Inflammatory macrophage treated with lipopolysaccharide for 1 hour (primary cell): ENCODE results near the gene SPAG16.
"Not testable (repeated sequence)": the region's sequence is repeated elsewhere in the genome, so short reads cannot be mapped to it uniquely, and the experiment has no call there.

ENCODE experiments used
- DNase-seq, 2 donors: peaks; one replicate each; pipeline ENCODE4 v3.0.0-alpha.2; 2020 to 2022

The SPAG16 gene

GRCh38 chr2:213274143-213274542, 10.1 kb upstream of the SPAG16 start:
- DNase-seq = no peak

- no peak for DNase-seq
Measured at GRCh38 chr2:213275265-213275664, 9.0 kb upstream of the SPAG16 start.

- DNase-seq = not testable (repeated sequence)
Measured at GRCh38 chr2:213277134-213277533, 7.1 kb upstream of the SPAG16 start.

GRCh38 chr2:213279116-213279620, 5.1 kb upstream of the SPAG16 start:
- no peak for DNase-seq

DNA sequence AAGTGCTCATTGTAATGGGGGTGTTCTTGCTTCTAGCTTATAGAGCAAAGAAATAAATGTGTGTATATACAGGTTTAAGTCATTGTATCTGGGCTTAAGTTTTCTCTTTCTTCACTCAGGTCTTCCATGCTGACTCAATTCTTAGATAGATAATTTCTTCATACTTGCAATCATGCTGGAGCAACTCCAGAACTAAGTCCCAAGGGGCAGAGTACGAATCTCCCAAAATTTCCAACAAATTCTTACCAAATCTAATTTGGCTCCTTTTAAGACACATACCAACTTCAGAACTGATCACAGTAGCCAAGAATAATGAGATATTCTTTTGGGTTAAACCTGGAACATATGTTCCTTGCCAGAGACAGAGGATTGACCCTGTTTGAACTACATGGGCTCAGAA, 4.3 kb upstream of the SPAG16 start:
- DNase-seq = no peak

GRCh38 chr2:213281156-213281555, 3.1 kb upstream of the SPAG16 start:
- no peak for DNase-seq

GRCh38 chr2:213285404-213285803, 1.1 kb downstream of the SPAG16 start:
- DNase-seq = no peak

- DNase-seq = no peak
Measured at GRCh38 chr2:213286161-213286560, 1.9 kb downstream of the SPAG16 start.

DNA sequence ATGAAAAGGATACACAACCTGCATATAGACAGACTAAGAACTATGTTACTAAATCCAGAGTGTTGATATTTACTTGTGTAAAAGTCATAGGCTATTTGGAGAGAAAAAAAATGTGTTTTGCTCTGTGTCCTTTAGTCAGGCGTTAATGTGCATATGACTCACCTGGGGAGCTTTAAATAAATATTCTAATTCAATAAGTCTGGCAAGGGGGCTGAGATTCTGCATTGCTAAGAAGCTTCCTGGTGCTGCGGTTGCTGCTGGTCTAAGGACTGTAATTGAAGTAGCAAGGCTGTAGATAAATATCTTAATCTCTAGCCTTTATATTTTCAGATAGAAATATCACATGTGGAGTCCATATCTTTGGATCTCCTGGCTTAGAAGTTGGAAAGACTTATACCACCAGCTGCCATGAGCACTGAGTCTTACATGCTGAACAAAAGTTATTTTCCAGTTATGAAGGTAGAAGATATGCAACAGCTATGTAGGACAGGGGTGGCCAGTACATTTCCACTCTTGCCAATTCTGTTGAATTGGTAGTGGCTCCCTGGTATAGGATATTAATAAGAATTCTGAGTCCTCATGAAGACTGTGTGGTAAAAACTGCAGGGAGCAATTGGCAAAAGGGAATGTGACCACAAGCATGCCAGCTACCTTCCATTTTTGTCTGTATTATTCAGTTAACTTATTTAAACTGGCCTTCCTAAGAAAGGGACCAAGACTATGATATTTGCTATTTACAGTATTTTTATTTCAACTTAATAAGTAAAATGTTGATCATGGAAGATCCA, 4.8 kb downstream of the SPAG16 start:
- no peak for DNase-seq

GRCh38 chr2:213290501-213290900, 6.2 kb downstream of the SPAG16 start:
- no peak for DNase-seq

DNA sequence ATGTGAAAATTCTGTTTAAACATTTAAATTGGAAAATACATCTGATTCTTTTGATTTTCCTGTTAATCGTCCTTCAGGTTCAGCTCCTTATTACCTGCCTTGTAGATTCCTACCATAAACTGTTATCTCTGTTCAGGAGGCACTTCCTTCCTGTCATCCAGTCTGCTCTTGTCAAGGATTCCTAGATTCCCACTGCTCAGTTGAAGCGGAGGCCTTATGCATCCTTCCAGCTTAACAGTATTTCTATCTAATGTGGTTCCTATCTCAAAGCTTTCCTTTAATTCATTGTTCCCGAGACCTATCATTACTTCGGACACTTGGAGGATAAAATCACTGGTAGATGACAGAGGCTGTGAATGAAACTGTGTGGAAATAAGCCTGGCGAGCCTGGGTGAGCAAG, 12.0 kb downstream of the SPAG16 start:
- DNase-seq = no peak

DNA sequence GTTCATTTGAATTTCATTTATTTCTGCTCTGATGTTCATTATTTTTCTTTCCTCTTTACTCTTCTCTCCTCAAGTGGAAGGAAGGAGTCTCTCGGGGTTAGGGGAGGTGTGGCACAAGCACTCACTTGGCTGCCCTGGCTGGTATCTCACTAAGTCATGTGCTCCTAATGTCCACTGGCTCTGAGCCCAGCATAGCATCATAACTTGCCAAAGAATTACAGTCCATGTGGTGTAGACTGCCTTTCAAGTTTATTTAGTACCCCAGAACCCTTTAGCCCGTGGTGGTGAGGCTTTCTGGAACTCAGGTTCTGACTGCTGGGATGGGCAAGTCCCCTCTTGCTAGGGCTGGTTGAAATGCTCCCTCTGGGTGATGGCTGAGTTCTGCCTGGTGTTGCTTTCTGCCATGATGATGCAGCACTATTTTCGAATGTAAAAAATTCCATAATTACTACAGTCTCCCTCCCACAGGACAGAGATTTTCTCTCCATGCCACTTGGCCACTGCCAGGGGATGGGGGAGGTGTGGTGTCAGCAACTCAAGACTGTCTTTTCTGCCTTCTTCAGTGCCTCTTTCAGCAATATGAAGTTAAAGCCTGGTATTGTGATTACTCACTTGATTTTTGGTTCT, 22.2 kb downstream of the SPAG16 start:
- DNase-seq = peak; percentile 2 to 7

DNA sequence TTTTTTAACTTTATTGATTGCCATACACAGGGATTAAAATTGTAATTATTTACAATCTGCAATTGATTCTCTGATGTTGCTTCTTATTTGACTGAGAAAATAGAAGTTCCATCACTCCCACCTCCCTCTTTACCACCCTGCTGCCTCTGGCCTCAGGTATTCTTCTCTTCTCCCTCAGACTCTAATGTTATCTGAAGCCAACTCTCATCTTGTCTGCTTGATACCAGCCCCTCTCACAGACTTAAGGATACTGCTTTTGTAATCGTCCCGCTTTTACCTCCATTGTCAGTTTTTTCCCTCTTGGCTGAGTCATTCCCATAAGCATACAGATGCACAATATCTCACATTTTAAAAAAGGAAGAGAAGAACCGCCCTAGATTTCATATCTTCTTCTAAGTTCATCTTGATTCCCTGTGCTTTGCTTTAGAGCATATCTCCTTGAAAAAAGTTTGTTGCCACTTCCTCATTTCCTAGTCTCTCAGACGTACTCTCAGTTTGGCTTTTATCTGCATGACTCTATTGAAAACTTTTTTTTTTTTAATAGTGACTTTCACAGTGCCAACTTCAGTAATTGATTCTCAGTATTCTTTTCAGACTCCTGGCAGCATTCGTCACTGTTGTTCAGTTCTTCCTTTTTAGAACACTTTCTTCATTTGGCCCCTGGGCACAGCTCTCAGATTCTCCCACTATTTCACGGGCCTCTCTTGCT, 31.1 kb downstream of the SPAG16 start:
- peak in 1 of 2 donors; percentile 2 for DNase-seq

GRCh38 chr2:213316001-213316735, 31.9 kb downstream of the SPAG16 start:
- no peak for DNase-seq

DNA sequence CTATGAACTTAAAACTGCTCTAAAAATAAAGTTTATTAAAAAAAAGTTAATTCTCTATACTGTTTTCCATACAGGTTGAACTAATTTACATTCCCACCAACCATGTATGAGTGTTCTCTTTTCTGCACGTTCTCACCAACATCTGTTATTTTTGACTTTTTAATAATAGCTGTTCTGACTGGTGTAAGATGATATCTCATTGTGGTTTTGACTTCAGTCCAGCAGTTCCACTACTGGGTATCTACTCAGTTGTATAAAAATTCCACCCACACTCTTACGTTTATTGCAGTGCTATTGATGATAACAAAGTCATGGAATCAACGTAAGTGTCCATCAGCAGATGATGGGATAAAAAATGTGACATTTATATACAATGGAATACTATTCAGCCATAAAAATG, 33.7 kb downstream of the SPAG16 start:
- no peak for DNase-seq

DNA sequence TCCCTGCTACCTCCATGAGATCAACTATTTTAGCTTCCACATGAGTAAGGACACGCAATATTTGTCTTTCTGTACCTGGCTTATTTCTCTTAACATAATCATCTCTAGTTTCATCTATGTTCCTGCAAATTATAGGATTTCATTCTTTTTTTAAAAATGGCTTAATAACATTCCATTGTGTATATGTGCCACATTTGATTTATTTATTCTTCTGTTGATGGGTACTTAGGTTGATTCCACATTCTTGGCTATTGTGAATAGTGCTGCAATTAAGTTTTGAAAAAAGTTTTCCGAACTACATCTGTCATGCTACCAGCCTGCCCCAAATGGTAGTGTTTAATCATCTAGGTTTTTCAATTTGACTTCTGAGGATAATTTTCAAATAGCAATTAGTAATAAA, 36.3 kb downstream of the SPAG16 start:
- no peak for DNase-seq

GRCh38 chr2:213336253-213336770, 52.0 kb downstream of the SPAG16 start:
- DNase-seq = no peak

GRCh38 chr2:213353419-213353818, 69.2 kb downstream of the SPAG16 start:
- DNase-seq = no peak

DNA sequence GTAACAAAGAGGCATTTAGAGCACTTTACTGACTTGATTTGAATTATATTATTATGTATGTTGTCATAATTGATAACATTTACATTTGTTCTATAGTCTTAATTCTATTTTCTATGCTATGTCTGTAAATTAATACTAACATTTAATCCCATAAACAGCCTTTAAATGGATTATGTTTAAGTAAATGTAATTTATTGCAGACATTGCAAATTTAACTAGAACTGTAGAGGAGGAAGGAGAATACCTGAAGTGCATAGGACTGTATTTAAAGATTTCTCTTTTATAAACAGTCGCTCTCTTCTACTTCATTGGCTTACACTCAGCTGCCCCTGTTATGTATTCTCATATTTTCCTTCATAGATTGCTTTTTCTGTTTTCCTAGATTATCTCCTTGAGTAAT, 92.4 kb downstream of the SPAG16 start:
- no peak for DNase-seq

GRCh38 chr2:213407027-213407426, 122.8 kb downstream of the SPAG16 start:
- not testable (repeated sequence) for DNase-seq

DNA sequence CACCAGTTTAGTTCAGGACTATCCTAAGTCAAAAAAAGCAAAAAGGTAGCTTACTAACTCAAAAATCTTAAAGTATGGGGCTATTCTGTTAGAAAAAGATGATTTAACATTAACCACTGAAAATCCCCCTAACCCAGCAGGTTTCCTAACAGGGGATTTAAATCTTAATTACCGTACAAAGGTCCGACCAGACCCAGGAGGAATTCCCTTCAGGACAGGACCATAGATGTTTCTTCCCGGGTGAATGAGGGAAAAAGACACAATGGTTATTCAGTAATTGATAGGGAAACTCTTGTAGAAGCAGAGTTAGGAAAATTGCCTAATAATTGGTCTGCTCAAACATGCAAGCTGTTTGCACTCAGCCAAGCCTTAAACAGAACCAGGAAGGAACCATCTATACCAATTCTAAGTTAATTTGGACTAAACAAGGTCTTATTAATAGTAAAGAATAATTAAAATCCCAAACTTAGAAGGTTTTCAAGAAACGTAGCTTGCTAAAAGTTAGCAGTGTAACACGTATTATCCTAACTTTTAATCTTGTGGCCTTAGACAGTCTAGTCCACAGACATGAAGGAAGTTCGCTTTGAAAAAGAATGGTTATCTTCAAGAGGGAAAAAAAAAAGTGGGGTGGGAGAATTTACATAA, 124.3 kb downstream of the SPAG16 start:
- DNase-seq = not testable (repeated sequence)

- not testable (repeated sequence) for DNase-seq
Measured at GRCh38 chr2:213410687-213411086, 126.4 kb downstream of the SPAG16 start.
